GM21529 (cell line): ENCODE measurements around the gene RBM43.

Experiments used
- ATAC-seq: cut with Tn5 transposase; IDR thresholded peaks from one replicate; pipeline ENCODE4 v1.9.1; 2021; ENCODE audit not compliant: unreplicated experiment

The RBM43 gene

GRCh38 chr2:151230627-151231140 lies 31.0 kb downstream of the RBM43 start:
- no peak for ATAC-seq

DNA sequence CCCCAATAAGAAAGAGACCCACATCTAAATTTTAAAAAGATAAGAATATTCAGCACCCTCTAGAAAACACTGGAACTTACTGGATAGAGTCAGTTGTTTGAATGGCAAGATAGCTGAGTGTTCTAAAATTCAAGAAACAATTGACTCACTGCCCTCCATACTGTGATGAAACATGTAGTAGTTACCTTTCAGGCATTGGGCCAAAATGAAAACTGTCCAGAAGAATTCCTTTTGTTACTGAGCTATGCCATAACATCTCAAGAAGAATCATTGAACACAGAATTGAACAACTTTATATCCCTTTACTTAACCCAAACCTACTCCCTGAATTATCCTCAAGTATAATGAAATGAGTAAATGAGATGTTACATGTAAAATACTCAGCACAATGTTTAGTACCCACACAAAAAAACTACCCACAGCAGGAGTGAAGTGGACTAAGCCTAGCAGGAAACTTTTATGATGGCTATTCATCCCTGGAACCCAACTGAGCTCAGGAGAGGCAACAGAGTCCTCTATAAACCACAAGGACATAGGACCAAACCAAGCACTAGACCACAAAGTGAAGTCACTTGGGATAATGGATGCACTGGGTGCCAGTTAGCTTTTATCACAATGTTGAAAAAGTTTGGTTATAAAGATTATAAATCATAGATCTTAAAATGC lies 32.7 kb downstream of the RBM43 start:
- no peak for ATAC-seq

DNA sequence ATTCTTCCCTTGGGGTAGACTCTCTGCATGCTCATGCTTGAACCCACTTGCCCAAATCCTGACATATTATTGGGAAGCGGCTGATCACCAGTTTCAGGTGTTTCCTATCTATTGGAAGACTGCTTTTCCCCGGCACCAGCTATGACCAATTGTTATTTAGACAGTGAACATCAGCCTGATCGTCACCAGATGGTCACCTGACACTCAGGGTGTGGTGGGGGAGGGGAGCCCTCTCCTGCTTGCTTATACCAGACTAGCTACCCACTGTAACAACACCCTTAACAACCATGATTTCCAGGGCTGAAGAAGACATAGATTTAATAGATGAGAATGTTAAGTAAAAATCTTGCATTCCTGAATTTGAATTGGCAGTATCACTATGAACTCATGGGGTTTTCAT lies 44.3 kb downstream of the RBM43 start:
- ATAC-seq = no peak

DNA sequence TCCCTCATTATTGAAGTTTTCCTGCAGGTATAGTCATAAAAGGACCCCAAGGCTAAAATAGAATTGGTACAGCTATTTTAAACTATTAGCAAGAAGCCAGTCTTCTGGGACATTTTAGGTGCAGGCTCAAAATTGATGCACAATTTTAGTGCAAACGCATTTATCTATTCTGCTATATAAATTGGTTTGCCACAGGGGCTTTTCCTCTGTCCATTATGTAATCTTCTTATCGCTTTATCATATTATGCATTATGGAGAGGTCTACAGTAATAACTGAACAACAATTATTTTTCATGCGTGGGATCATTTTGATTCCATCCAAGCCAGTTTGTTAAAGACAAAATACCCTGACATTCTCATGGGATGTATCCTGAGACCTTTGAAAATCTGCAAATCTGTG lies 54.6 kb downstream of the RBM43 start:
- ATAC-seq = no peak

DNA sequence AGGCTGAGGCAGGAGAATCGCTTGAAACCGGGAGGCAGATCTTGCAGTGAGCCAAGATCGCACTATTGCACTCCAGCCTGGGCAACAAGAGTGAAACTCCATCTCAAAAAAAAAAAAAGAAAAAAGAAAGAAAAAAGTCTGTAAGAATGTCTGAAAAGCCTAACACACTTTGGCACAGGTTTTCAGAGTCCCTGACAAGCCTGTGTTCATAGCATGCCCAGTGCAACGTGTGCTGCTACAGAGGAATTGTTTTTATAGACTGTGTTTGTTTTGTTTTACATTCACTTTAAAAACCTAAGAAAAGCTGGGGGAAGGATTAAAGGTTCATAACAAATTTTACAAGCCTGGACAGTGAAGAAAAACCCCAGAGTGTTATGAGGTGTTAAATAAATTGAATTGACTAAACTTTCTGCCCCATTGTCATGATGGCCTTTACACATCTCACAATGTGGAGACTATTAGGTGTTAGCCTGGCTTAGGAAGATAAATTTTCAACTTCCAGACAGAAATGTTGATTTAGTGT lies 55.2 kb downstream of the RBM43 start:
- ATAC-seq = no peak

- no peak for ATAC-seq
Observed at GRCh38 chr2:151205571-151205970, 56.1 kb downstream of the RBM43 start.

GRCh38 chr2:151204756-151205155 lies 56.9 kb downstream of the RBM43 start:
- ATAC-seq = no peak

GRCh38 chr2:151200844-151201243 lies 60.8 kb downstream of the RBM43 start:
- ATAC-seq = no peak

GRCh38 chr2:151200277-151200676 lies 61.4 kb downstream of the RBM43 start:
- no peak for ATAC-seq

DNA sequence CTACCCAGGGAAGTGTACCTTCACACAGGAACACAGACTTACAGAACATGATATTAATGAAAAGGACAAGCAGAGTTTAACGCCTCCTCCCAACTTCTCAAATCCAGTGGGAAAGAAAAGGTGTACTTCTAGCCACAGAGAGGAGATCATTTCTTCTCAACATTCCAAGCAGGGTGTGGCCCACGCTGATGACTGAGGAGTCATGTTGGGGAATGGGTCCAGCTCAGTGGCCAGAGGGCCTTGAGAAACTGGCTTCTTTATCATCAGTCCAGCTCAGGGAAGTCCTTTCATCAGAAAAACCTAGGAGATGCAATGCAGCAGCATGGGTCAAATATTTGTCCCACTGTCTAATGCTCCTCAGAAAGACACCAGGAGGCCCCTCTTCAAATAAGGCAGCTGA lies 63.0 kb downstream of the RBM43 start:
- no peak for ATAC-seq
